ENCODE data around the gene FITM2. TPM values are rescaled to one million over a fixed set of nuclear protein-coding genes. Genes with fewer than 3 reads are reported as not detected.

Gene FITM2
- total and polyA plus RNA-seq, 12 donors: 2.7 to 33.4 (median 18.5) TPM

DNA sequence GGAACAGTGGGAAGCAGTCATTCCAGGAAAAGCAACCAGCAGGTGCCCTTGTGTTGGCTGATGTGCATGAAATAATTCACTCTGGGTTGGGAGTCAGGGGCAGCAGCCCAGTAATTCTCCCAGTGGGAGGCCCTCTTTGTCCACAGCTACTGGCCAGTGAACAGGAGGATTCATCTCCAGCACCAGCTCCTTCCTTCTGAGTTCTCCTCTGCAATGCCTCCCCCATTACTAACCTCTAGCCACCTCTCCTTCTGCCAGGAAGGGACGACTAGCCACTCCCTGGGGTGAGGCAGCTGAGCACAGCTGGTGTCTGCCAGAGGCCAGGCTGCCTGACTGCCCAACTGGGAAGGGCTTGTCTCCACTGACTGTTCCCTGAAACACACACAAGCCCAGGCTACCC is 13.3 kb upstream of the FITM2 start:
- no peak overlapping the region for H3K4me3 ChIP-seq
- no peak for DNase-seq
- peaks cover 10% of the 10 kb centered on the region for H3K27me3 ChIP-seq
- H3K36me3 ChIP-seq (replicated peaks in 1 of 2): no peaks in the 10 kb centered on the region
- TF ChIP-seq, protein P1, sequence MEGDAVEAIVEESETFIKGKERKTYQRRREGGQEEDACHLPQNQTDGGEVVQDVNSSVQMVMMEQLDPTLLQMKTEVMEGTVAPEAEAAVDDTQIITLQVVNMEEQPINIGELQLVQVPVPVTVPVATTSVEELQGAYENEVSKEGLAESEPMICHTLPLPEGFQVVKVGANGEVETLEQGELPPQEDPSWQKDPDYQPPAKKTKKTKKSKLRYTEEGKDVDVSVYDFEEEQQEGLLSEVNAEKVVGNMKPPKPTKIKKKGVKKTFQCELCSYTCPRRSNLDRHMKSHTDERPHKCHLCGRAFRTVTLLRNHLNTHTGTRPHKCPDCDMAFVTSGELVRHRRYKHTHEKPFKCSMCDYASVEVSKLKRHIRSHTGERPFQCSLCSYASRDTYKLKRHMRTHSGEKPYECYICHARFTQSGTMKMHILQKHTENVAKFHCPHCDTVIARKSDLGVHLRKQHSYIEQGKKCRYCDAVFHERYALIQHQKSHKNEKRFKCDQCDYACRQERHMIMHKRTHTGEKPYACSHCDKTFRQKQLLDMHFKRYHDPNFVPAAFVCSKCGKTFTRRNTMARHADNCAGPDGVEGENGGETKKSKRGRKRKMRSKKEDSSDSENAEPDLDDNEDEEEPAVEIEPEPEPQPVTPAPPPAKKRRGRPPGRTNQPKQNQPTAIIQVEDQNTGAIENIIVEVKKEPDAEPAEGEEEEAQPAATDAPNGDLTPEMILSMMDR (IDR thresholded peaks at IDR 0.05): no peak
- TF ChIP-seq POLR2A (IDR thresholded peaks at IDR 0.05): no peak
- WGBS, 4 donors: 25 to 80% (median 38%) methylated on average over 1 of the region's 1 CpG
- H3K9me3 ChIP-seq (replicated peaks in 1 of 3): no peaks in the 10 kb centered on the region
- H3K27ac ChIP-seq: no peak overlapping the region
- peaks cover 0 to 6% of the 10 kb centered on the region in 2 donors for H3K4me1 ChIP-seq (replicated peaks in 1 of 2)
- intact Hi-C loops (cut with DNase I): no loop called here

DNA sequence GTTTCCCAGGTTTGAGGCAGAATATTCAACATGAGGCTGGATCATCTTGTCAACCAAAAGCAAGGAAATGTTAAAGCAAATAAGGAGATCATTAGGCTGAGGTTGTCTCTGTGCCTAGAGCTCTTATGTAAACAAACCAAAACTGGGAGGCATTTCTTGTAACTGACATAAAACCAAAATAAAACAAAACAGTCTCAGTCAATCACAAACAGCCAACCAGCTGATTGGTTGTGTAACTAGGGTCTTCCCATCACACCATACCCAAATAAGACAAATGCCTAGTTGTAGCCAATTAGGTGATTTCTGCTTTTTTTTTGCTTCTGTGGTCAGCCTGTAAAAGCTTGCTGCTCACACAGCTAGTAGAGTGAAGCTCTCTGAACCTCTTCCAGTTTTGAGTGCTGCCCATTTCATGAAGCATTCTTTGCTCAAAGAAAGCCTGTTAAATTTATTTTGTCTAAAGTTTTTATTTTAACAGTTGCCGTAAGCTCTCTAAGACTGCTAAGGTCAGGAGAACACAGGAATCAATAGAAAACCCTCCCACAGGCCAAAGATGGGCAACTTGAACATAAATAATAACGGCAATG is 8.9 kb upstream of the FITM2 start:
- TF ChIP-seq, protein P1 (IDR thresholded peaks at IDR 0.05): no peak
- TF ChIP-seq POLR2A (IDR thresholded peaks at IDR 0.05): no peak
- WGBS, 4 donors: 88 to 97% (median 92%) methylated on average over 2 of the region's 2 CpGs
- intact Hi-C loops (cut with DNase I): no loop called here
- Histone ChIP-seq H3K27ac (no peak overlapping the region), H3K4me1 (replicated peaks in 1 of 2) (no peaks in the 10 kb centered on the region), H3K9me3 (replicated peaks in 1 of 3) (no peaks in the 10 kb centered on the region), H3K4me3 (no peak overlapping the region), H3K27me3 (no peaks in the 10 kb centered on the region), H3K36me3 (replicated peaks in 1 of 2) (no peaks in the 10 kb centered on the region)
- DNase-seq: no peak

DNA sequence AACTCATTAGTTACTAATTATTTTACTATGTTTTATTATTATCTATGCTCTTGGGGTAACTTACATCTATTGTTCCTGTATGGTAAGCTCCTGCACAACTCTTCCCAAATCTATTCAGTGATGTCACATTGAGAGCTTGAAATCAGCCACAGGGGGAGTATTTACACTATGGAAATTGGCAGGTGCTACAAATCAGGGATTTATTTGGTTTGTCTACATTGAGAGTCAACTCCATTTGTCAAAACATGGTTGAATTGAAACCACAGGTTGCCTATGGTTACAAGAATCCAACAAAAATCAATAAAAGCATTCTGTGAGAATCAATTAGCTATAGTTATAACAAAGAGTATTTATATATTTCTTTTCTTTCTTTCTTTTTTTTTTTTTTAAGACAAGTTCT is 3.9 kb upstream of the FITM2 start:
- no peak for DNase-seq
- H3K9me3 ChIP-seq (replicated peaks in 1 of 3): no peaks in the 10 kb centered on the region
- TF ChIP-seq, protein P1 (IDR thresholded peaks at IDR 0.05): no peak
- no peak for TF ChIP-seq POLR2A (IDR thresholded peaks at IDR 0.05)
- no peaks in the 10 kb centered on the region for H3K36me3 ChIP-seq (replicated peaks in 1 of 2)
- no peak overlapping the region for H3K4me3 ChIP-seq
- H3K4me1 ChIP-seq (replicated peaks in 1 of 2): peaks cover 5 to 6% of the 10 kb centered on the region in 2 donors
- intact Hi-C loops (cut with DNase I): loop anchor here in 1 of 2 donors (5.0 kb wide), 2 partner anchors 98 to 203 kb away; no protein-coding TSS in a partner anchor
- no peak overlapping the region for H3K27ac ChIP-seq
- no peaks in the 10 kb centered on the region for H3K27me3 ChIP-seq

DNA sequence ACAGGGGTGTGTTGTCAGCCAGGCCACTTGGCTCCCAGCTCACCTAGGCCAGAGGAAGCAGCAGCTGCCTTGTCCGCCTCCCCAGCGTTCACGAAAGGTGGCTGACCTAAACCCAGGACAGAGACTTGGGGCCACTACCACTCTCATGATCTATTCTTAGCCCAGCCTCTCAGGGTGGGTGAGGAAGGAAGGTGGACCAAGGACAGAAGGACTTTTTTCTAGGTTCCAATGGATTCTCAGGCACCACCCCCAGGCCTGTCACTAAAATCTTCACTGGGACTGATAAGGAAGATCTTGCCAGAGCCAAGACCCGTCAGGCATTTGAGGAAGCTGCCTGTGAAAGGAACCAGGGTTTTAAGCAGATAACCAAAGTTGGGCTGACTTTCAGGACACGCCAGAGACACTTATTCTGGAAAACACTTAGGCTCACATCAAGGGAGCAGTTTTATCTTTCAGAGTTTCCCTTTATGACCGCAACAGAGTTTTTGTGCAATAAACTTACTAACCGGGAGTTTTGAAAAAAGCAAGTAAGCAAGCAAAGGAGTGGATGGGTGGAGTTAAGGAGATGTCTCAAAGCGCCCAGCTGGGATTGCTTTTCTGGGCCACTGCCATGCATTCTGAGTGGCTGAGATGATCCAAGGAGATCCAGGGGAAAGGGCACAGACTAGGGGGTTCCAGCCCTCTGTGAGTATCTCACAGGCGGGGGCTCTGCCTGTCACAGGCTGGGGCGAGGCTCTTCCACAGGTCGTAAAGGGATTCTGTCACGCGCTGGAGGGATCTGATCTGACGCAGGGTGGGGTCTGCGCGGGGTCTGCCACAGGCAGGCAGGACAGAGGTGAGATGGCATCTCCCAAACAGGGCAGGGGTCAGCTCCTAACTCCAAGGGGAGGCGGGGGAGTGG is 989 bp downstream of the FITM2 start:
- Histone ChIP-seq H3K9me3 (replicated peaks in 1 of 3) (no peaks in the 10 kb centered on the region), H3K36me3 (replicated peaks in 1 of 2) (no peaks in the 10 kb centered on the region), H3K4me3 (peak overlapping the region; percentile 67 to 95 (median 74)), H3K27me3 (no peaks in the 10 kb centered on the region), H3K27ac (peak overlapping the region; percentile 5 to 86 (median 67)), H3K4me1 (replicated peaks in 1 of 2) (peaks cover 16 to 23% of the 10 kb centered on the region in 2 donors)
- 11 to 26% (median 12%) methylated on average over 8 to 17 of the region's 17 CpGs for WGBS, 4 donors
- DNase-seq: peak; percentile 41 to 73 (median 58)
- TF ChIP-seq POLR2A (IDR thresholded peaks at IDR 0.05): no peak
- TF ChIP-seq, protein P1 (IDR thresholded peaks at IDR 0.05): no peak
- intact Hi-C loops (cut with DNase I): loop anchor here (2.0 to 5.0 kb wide), 3 partner anchors 93 to 198 kb away; no protein-coding TSS in a partner anchor
